Aorta (tissue), 5 donors: ENCODE measurements around the gene YIF1A. TPM values are rescaled to one million over a fixed set of nuclear protein-coding genes. Genes with fewer than 3 reads are reported as not detected.

Experiments used
- ATAC-seq: fragments of 200-7000 bp; cut with Tn5 transposase; one replicate; pipeline ENCODE4 v1.9.1; 2022; ENCODE audit warnings: moderate library complexity; ENCODE audit not compliant: low FRiP score
- DNase-seq, 2 donors: peaks; one replicate each; pipeline ENCODE4 v3.0.0-alpha.2; 2020
- H3K27ac ChIP-seq, 2 donors: one replicate each; pipeline ENCODE4 v1.5.1; 2013; ENCODE audit warnings: low read length in 2 of 2, mild to moderate bottlenecking in 2 of 2, moderate library complexity in 2 of 2, control low read depth in 1 of 2, inconsistent platforms in 1 of 2, low read depth in 1 of 2
- H3K27me3 ChIP-seq, 2 donors: one replicate each; pipeline ENCODE4 v1.6.1; 2013; ENCODE audit warnings: control low read depth in 1 of 2, low read length in 1 of 2, mild to moderate bottlenecking in 1 of 2, moderate library complexity in 1 of 2; ENCODE audit not compliant: insufficient read depth in 2 of 2, control insufficient read depth in 1 of 2
- H3K36me3 ChIP-seq, 2 donors: one replicate each; pipeline ENCODE4 v1.6.1; 2013; ENCODE audit warnings: control low read depth in 1 of 2, low read length in 1 of 2, mild to moderate bottlenecking in 1 of 2; ENCODE audit not compliant: insufficient read depth in 2 of 2, control insufficient read depth in 1 of 2
- H3K4me1 ChIP-seq, 2 donors: one replicate each; pipeline ENCODE4 v1.6.1; 2013; ENCODE audit warnings: low read length in 2 of 2, control low read depth in 1 of 2, mild to moderate bottlenecking in 1 of 2, moderate library complexity in 1 of 2; ENCODE audit not compliant: insufficient read depth in 2 of 2, control insufficient read depth in 1 of 2
- H3K4me3 ChIP-seq, 2 donors: one replicate each; pipeline ENCODE4 v1.5.1; 2013; ENCODE audit warnings: low read length in 2 of 2, control low read depth in 1 of 2, mild to moderate bottlenecking in 1 of 2
- H3K9me3 ChIP-seq: one replicate; pipeline ENCODE4 v1.6.1; 2013; ENCODE audit warnings: mild to moderate bottlenecking, low read length; ENCODE audit not compliant: control insufficient read depth
- WGBS, 2 donors: extraction: QIAGEN DNeasy Blood & Tissue Kit; methylation state at CpG; one replicate each; pipeline ENCODE4 v1.1.7; 2013; 5-methylcytosine and 5-hydroxymethylcytosine counted together
- intact Hi-C, 2 donors: fragments of 100-400 bp; cut with DNase I; formaldehyde crosslinking; loops; one replicate each; pipeline versions ENCODE4 v1.14.2 to v1.15.0; 2022
- polyA plus RNA-seq, 2 donors: library from polyadenylated mRNA; stranded (reverse); fragments of 200-250 nt; gene quantifications; one replicate each; pipeline ENCODE4 v1.2.3, GENCODE V29; 2013
- total RNA-seq, 2 donors: library from RNA; stranded (reverse); fragmentation: NEBNext Ultra II Directional; extraction: Animal tissue kit (Norgen Biotek cat#: 25700); gene quantifications; one replicate each; pipeline ENCODE4 v1.2.1, GENCODE V29; 2021
- donor health status: healthy with polysubstance abuse.
- donor health status: Bipolar disorder and iron deficiency.
- donor health status: DM: no; HTN: no; CAD: no.
- donor health status: DM: no; HTN: no; CAD: no.
- donor health status: DM: yes; HTN: yes; CAD: no.

The YIF1A gene
- total and polyA plus RNA-seq, 4 donors = 73.2 to 109 (median 75.8) TPM

- Histone ChIP-seq H3K27me3 (no peaks in the 10 kb centered on the region), H3K4me3 (no peak overlapping the region), H3K9me3 (no peaks in the 10 kb centered on the region), H3K27ac (no peak overlapping the region), H3K36me3 (no peaks in the 10 kb centered on the region), H3K4me1 (no peaks in the 10 kb centered on the region)
- no peak for ATAC-seq
- 91 to 96% methylated on average over 19 of the region's 19 CpGs for WGBS, 2 donors
- intact Hi-C loops = no loop called here
- DNase-seq = peak in 1 of 2 donors; percentile 73
Measured at GRCh38 chr11:66333220-66333877, 44.4 kb upstream of the YIF1A start.

- H3K27ac ChIP-seq = no peak overlapping the region
- no peaks in the 10 kb centered on the region for H3K36me3 ChIP-seq
- H3K9me3 ChIP-seq = no peaks in the 10 kb centered on the region
- no peaks in the 10 kb centered on the region for H3K4me1 ChIP-seq
- H3K27me3 ChIP-seq = no peaks in the 10 kb centered on the region
- ATAC-seq (no peak), DNase-seq (peak; percentile 36 to 63)
- intact Hi-C loops = no loop called here
- WGBS, 2 donors = 84 to 85% methylated on average over 18 of the region's 18 CpGs
- H3K4me3 ChIP-seq = no peak overlapping the region
Measured at GRCh38 chr11:66332371-66333219, 43.7 kb upstream of the YIF1A start.

GRCh38 chr11:66331542-66332370 lies 42.8 kb upstream of the YIF1A start:
- Histone ChIP-seq H3K36me3 (no peaks in the 10 kb centered on the region), H3K4me3 (no peak overlapping the region), H3K27ac (no peak overlapping the region), H3K27me3 (no peaks in the 10 kb centered on the region), H3K9me3 (no peaks in the 10 kb centered on the region), H3K4me1 (no peaks in the 10 kb centered on the region)
- ATAC-seq = no peak
- intact Hi-C loops = no loop called here
- WGBS, 2 donors = 92 to 94% methylated on average over 12 of the region's 12 CpGs
- peak in 1 of 2 donors; percentile 55 for DNase-seq

GRCh38 chr11:66330931-66331330 lies 42.0 kb upstream of the YIF1A start:
- Histone ChIP-seq H3K27me3 (no peaks in the 10 kb centered on the region), H3K36me3 (no peaks in the 10 kb centered on the region), H3K9me3 (no peaks in the 10 kb centered on the region), H3K27ac (no peak overlapping the region), H3K4me3 (no peak overlapping the region), H3K4me1 (no peaks in the 10 kb centered on the region)
- DNase-seq (peak; percentile 33 to 74), ATAC-seq (no peak)
- WGBS, 2 donors = 61 to 65% methylated on average over 10 of the region's 10 CpGs
- intact Hi-C loops = no loop called here

GRCh38 chr11:66329165-66329673 lies 40.3 kb upstream of the YIF1A start:
- Histone ChIP-seq H3K4me1 (no peaks in the 10 kb centered on the region), H3K9me3 (no peaks in the 10 kb centered on the region), H3K27ac (no peak overlapping the region), H3K36me3 (no peaks in the 10 kb centered on the region), H3K4me3 (no peak overlapping the region), H3K27me3 (no peaks in the 10 kb centered on the region)
- intact Hi-C loops = no loop called here
- DNase-seq (peak in 1 of 2 donors; percentile 40), ATAC-seq (no peak)
- 86 to 90% methylated on average over 3 of the region's 3 CpGs for WGBS, 2 donors

- intact Hi-C loops = loop anchor here in 1 of 2 donors (1.0 kb wide), 1 partner anchor 17 kb away; no protein-coding TSS in a partner anchor
- Histone ChIP-seq H3K27ac (no peak overlapping the region), H3K4me3 (no peak overlapping the region), H3K36me3 (no peaks in the 10 kb centered on the region), H3K9me3 (no peaks in the 10 kb centered on the region), H3K4me1 (no peaks in the 10 kb centered on the region), H3K27me3 (no peaks in the 10 kb centered on the region)
- WGBS, 2 donors = 12 to 14% methylated on average over 19 of the region's 19 CpGs
- DNase-seq (peak; percentile 80 to 91), ATAC-seq (peak; percentile 83)
Measured at GRCh38 chr11:66328302-66329144, 39.6 kb upstream of the YIF1A start.

GRCh38 chr11:66328031-66328301 lies 39.0 kb upstream of the YIF1A start:
- Histone ChIP-seq H3K36me3 (no peaks in the 10 kb centered on the region), H3K4me1 (no peaks in the 10 kb centered on the region), H3K27ac (no peak overlapping the region), H3K4me3 (no peak overlapping the region), H3K27me3 (no peaks in the 10 kb centered on the region), H3K9me3 (no peaks in the 10 kb centered on the region)
- intact Hi-C loops = loop anchor here in 1 of 2 donors (1.0 kb wide), 1 partner anchor 17 kb away; no protein-coding TSS in a partner anchor
- no peak for DNase-seq
- ATAC-seq = no peak
- 71 to 78% methylated on average over 3 of the region's 3 CpGs for WGBS, 2 donors
